Measurements from ENCODE around the gene DTX3.
"Not testable (repeated sequence)": the region's sequence is repeated elsewhere in the genome, so short reads cannot be mapped to it uniquely, and the experiment has no call there.

The DTX3 gene

DNA sequence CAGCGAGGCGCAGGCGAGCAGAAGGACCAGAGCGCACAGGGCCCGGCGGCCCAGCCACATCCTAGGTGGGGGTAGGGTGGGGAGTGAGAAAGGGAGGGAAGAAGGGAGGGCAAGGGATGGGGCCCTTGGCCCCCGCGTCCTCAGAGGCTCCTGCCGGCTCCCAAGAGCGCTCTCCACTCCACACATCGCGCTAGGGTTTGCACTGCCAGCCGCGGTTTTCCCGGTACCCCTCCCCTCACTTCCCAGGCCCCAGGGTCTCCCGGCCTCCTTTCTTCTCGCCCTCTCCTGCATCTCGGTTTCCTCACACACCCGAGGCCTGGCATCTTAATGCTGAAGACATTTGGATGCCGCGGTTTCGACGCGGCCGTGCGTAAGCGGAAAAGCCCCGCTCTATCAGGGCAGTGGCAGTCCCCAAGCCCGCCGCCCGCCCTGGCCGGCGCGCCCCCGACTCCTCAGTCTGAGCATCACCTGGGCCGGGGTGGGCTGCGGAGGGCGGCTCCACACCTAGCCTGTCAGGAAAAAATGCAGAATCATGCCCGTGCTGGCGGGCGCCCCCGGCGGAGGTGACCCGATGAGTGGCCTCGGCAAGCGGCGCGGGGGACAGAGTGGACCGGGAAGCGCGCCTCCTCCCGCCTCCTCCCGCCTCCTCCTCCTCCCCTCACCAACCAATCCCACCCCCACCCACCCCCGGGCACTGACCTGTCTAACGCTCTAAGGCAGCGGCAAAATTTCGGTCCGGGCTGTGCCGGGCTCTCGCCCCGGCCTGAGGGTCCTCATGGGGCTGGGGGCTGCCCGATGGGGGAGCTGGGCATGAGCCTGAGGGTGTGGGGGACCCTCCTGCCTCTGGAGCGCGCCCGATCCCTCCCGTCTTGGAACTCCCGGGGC, 27.7 kb downstream of the DTX3 start:
- DNase-seq (ENCODE audit: low read depth in 2 of 2): no peak

GRCh38 chr12:57632958-57633840, 28.6 kb downstream of the DTX3 start, which contains the start of gene B4GALNT1:
Gene B4GALNT1 (minus strand): TSS chr12:57633201. CDS start chr12:57632132, 1,069 bp downstream.
- peak; percentile 46 to 65 for DNase-seq (ENCODE audit: low read depth in 2 of 2)

DNA sequence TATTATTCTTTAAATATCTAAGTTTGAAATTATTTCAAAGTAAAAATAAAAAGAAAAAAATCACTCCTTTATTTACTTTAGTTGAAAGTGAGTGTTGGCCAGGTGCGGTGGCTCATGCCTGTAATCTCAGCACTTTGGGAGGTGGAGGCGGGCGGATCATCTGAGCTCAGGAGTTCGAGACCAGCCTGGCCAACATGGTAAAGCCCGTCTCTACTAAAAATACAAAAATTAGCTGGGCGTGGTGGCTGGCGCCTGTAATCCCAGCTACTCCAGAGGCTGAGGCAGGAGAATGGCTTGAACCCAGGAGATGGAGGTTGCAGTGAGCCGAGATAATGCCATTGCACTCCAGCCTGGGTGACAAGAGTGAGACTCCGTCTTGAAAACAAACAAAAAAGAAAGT, 32.1 kb downstream of the DTX3 start:
- DNase-seq (ENCODE audit: low read depth in 2 of 2): not testable (repeated sequence)

GRCh38 chr12:57637364-57637763, 32.7 kb downstream of the DTX3 start:
- DNase-seq (ENCODE audit: low read depth in 2 of 2): no peak

- no peak for DNase-seq (ENCODE audit: low read depth in 2 of 2)
Measured at GRCh38 chr12:57638096-57638495, 33.5 kb downstream of the DTX3 start.

DNA sequence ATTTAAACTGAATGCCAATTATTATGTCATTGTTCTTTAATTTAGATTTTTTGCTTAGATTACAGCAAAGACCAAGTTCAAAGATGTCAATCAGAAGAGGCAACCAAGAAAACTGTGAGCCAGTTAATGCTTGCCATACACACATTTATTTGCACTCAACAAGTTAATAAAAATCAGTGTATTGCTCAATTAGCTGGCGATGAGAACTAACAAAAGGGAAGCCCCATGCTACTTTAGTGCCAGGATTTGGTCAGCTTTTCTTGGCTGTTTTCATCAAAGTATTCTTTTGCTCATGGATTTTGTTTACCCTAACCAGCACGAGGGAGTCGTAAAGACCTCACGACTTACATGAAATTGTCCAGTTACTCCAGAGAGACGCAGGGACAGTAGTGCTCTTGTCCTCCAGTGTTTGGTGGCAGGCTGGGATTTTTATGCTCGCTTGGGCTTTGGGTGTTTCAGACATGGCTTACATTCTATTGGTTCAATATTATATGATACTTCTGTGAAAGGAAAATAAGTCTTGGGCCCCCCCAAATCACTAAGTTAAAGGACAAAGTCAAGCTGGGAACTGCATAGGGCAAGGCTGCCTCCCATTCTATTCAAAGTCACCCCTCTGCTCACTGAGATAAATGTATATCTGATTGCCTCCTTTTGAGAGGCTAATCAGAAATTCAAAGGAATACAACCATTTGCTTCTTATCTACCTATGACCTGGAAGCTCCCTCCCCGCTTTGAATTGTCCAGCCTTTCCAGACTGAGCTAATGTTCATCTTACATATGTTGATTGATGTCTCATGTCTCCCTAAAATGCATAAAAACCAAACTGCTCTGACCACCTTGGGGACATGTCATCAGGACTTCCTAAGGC, 35.8 kb downstream of the DTX3 start:
- no peak for DNase-seq (ENCODE audit: low read depth in 2 of 2)

DNA sequence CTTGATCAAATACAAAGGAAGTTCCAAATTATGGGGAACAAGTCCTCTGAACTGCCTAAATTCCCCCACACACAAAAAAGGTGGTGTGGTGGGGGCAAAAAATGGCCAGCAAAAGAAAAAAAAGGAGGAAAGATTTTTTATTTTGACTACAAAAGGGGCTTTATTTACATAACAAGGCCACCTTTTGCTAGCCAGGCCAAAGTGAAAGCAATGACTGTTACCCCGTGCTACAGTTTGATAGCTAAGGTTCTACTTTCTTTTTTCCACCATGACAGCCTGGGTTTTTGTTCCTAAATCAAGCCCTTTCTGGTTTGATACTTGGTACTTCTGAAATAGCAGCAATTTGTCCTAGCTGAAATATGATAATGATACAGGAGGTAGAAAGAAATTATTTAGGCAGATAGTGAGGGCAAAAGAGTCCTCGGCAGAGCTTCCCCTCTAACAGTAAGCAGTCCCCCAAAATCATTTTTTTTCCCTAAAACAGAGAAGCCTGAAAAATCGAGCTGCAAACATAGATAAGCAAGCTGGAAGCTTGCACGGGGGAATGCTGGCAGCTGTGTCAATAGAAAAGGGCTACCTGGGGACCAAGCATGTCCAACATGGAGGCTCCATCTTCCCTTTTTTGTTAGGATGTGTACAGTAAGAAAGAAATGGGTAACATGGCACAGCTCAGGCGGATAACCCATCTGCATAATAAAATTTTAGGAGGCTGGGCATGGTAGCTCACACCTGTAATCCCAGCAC, 37.2 kb downstream of the DTX3 start:
- no peak for DNase-seq (ENCODE audit: low read depth in 2 of 2)

GRCh38 chr12:57645990-57646658, 41.5 kb downstream of the DTX3 start:
- DNase-seq (ENCODE audit: low read depth in 2 of 2): not testable (repeated sequence)

- DNase-seq (ENCODE audit: low read depth in 2 of 2): not testable (repeated sequence)
Measured at GRCh38 chr12:57646659-57647049, 42.0 kb downstream of the DTX3 start.

DNA sequence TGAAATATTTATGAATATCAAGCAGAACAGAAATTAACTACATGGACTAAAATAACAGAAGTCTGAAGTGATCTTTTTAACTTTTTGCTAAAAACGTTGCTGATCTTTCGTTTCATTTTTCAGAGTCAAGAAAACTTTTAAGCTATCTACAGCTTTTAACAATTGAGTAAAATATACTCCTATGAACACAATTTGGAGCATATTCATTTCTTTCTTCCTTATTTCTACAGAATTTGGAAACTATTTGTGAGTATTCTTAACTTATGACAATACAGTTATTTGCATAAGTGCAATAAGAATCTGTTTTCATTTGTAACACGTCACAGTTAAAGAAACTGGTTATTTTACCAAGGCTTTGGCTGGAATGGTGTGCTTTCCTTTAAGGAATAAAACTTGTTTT, 49.4 kb downstream of the DTX3 start:
- DNase-seq (ENCODE audit: low read depth in 2 of 2): no peak

GRCh38 chr12:57655541-57656240, 51.1 kb downstream of the DTX3 start:
- DNase-seq (ENCODE audit: low read depth in 2 of 2): no peak

- not testable (repeated sequence) for DNase-seq (ENCODE audit: low read depth in 2 of 2)
Measured at GRCh38 chr12:57656408-57656807, 51.8 kb downstream of the DTX3 start.

DNA sequence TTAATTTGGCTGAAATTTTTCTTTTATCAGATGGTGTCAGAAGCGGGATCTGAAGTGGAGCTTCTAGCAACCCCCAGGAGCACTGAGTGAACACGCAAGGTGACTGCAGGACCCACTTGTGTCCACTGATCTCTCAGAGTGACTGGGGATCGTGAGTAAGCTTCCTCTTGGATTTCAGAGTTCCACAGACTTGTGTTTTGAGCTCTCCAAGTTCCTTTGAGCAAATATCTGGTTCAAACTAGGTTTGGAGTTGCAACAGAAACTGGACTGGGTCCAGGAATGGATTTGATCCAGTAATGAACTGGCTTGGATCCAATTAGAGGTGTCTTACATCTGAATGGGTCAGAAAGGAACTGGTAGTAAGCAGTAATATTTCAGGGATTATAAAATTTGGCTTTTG, 53.1 kb downstream of the DTX3 start:
- no peak for DNase-seq (ENCODE audit: low read depth in 2 of 2)

DNA sequence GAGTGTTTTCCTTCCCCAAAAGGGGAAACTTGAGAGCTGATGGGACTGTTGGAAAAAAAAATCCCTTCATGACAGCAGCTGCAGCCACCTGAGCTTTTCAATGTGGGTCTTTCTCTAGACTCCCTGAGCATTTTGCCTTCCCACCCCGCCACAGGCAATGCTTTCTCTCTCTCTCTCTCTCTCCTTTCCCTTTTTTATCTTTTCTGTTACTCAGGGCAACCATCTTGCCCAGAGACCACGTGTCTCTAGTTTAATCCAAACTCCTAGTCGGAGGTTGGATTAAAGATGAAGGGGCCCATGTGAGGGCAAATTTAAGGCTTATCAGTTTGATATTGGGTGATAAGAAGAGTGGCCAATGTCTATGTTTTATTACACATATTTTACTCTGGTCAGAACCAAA, 54.3 kb downstream of the DTX3 start:
- DNase-seq (ENCODE audit: low read depth in 2 of 2): no peak

Data from stimulated activated CD4-positive, alpha-beta T cell treated with anti-CD3 and anti-CD28 coated beads, Interleukin-15, amount 100 ng/mL, for 48 hours (primary cell).